ENCODE measurements around the gene GNL3L.

- no peak for TF ChIP-seq FOS (IDR thresholded peaks at IDR 0.05; ENCODE audit: extremely low read depth, insufficient read length)
- TF ChIP-seq CREM (IDR thresholded peaks at IDR 0.05; ENCODE audit: low read depth), result no peak
- no peak for TF ChIP-seq ETS2 (tag; IDR thresholded peaks at IDR 0.05; ENCODE audit: borderline replicate concordance, poor library complexity, severe bottlenecking)
- no peak for TF ChIP-seq CHD2 (IDR thresholded peaks at IDR 0.05; ENCODE audit: low read depth, low read length)
- TF ChIP-seq CREB3L1 (IDR thresholded peaks at IDR 0.05; ENCODE audit: borderline replicate concordance, low read depth), result no peak
- TF ChIP-seq CTCF (IDR thresholded peaks at IDR 0.05 in 2 of 3, conservative IDR thresholded peaks at IDR 0.05 in 1 of 3; ENCODE audit: insufficient read depth in 2 of 3, low read depth in 1 of 3, low read length in 3 of 3), result no peak
- no peak for TF ChIP-seq CREB5 (CRISPR knock-in tag; IDR thresholded peaks at IDR 0.05)
- no peak for TF ChIP-seq ZBTB17 (CRISPR knock-in tag; IDR thresholded peaks at IDR 0.05)
Measured at GRCh38 chrX:54509400-54509799, 20.6 kb upstream of the GNL3L start.
